Measurements from ENCODE around the gene AGAP1.

Gene AGAP1

DNA sequence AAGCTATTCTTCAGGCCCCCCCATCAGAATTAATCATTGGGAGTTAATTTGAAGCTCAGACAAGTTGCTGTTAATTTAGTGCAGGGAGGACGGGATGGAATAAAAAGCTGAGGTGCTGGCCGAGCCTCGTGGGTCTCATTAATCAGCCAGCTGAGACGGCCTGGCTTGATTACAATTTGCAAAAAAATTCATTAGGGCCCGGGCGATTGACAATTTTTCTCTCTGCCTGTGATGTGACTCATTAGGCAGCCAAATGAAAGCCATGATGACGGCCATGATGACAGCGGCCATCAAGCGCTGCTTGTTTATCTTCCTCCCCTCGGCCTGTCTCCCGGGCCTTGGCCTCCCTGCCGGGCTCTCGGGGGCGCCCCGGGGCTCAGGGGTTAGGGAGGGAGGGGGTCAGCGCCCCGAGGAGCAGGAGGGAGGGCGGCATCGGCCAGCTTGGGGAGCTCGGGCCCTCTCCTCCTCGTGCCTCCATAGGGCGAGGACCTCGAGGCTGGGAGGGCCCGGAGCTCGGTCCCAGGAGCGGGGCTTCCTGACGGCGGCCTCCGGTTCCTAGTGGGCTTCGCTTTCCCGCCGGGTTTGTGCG lies 669.1 kb downstream of the AGAP1 start:
- no peak for DNase-seq (ENCODE audit: low read depth in 2 of 3, low spot score in 1 of 3)

DNA sequence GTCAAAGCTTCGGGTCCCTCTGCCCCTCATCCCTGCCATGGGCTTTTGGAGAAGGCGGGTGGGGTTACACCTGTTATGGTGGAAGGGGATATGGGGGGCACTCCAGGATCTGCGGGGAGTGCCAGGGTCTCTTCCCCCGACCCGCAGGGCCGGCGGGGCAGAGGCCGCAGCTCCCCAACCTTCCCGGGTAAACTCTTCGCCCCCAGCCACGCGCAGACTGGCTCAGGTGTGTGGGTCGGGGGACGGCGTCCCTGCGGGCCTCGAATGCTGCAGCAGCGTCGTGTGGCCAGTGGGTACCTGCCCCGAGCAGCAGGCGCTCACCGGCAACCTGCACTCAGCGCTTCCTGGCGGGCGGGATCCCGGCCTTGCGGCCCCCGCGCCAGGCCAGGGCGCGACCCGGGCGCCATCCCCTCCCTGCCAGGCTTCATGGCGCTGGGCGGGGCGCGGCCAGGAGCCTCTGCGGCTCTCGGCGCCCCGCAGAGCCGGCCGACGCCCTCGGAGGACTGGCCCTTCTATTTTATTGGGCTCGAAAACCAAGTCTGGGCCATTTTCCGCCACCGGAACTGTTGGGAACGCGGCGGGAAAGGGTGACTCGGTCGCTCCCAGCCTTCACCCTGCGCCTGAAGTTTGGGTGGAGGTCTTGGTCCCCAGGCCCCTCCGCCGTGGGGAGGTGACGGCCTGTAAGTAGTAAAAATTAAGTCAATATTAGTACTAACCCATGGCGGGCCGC lies 669.8 kb downstream of the AGAP1 start:
- no peak for DNase-seq (ENCODE audit: low read depth in 2 of 3, low spot score in 1 of 3)

- no peak for DNase-seq (ENCODE audit: low read depth in 2 of 3, low spot score in 1 of 3)
Observed at GRCh38 chr2:236164201-236164924, 670.5 kb downstream of the AGAP1 start.

GRCh38 chr2:236164925-236165841 lies 671.3 kb downstream of the AGAP1 start:
- DNase-seq (ENCODE audit: low read depth in 2 of 3, low spot score in 1 of 3) = no peak

GRCh38 chr2:236165842-236166795 lies 672.3 kb downstream of the AGAP1 start:
- no peak for DNase-seq (ENCODE audit: low read depth in 2 of 3, low spot score in 1 of 3)

GRCh38 chr2:236166796-236167296 lies 673.0 kb downstream of the AGAP1 start:
- DNase-seq (ENCODE audit: low read depth in 2 of 3, low spot score in 1 of 3) = no peak

DNA sequence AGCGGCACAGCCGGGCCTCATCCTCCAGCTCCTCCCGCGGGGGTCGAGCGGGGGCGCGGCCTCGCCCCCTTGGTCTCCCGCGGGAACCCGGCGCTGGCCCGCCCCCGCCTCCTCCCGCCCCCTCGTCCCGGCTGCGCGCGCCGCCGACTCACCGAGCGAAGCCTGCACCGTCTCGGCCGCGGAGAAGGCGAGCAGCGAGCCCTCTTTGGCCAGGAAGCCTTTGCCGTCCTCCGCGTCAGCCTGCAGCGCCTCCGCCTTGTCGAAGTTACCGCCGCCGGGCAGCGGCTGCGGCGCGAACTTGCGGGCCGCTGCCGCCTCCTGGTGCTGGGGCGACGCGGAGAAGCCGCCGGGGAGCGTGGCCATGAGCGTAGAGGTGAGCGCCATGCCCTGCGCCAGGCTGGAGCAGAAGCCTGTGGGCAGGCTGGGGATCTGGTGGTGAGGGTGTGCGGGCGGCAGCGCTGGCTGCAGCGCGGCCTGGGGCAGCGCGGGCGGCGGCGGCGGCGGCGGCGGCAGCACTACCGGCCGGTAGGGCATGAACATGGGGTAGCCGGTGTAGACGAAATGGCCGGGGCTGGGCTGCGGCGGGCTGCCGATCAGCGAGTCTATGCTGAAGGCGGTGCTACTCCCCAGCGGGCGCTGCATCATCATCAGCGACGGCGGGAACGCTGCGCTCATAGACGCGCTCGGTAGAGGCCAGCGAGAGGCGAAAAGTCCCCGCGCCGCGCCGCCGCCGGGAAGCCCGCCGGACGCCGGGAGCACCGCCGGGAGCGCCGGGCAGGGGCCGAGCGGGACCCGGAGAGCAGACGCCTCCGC lies 673.7 kb downstream of the AGAP1 start:
- no peak for DNase-seq (ENCODE audit: low read depth in 2 of 3, low spot score in 1 of 3)

GRCh38 chr2:236168110-236169080 lies 674.6 kb downstream of the AGAP1 start, which contains the start of gene GBX2:
Gene GBX2 (minus strand): TSS chr2:236168386. CDS start chr2:236167971, 415 bp downstream.
- DNase-seq (ENCODE audit: low read depth in 2 of 3, low spot score in 1 of 3) = no peak

DNA sequence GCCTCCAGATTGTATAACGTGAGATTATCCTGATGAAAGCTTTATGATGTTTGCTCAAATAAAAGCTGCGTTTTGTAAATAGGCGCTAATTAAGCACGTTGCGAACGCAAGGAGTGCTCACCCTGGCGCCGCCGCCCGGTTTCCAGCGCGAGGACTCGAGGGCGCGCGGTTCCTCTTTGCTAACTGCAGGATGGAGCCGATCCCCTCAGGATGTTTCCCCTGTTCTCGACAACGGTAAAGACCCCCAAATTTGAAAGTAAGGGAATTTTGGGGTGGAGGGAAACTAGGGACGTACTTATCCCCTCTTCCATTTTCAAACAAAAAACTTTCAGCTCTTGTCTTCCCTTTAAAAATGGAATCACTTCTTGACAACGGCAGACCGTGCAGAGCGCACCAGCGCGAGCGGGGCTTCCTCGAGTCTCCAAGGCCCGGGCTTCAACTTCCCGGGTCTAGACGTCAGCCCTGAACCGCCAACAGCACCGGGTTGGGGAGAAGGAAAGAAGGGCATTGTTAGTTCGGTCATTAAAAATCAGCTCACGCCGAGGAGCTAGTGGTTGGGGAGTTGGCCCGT lies 675.4 kb downstream of the AGAP1 start:
- DNase-seq (ENCODE audit: low read depth in 2 of 3, low spot score in 1 of 3) = no peak

GRCh38 chr2:236169741-236170589 lies 676.1 kb downstream of the AGAP1 start:
- no peak for DNase-seq (ENCODE audit: low read depth in 2 of 3, low spot score in 1 of 3)

DNA sequence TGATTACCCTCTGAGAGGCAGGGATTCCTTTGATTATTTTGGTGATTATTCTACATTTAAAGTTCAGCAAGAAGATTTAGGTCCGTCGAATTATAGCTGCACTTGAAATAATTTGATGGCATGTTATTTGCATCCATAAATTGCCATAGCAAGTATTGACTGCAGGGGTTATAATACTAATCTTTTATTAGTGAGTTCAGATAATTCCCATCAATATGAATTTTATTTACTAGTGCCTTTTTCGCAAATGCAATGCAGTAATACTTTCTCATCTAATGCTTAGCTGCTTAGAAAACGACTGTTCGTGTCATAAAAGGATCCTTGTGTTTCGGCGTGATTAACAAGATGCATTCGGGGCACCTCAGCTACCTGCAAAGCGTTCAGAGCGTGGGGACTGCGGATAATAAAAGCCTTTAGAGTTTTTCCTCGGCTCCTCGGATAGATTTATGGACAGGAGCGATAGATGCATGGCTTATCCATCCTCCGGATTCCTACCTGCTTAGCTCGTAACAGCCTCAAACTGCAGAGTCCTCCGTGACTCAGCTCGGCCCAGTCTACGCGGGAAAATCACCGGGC lies 676.8 kb downstream of the AGAP1 start:
- DNase-seq (ENCODE audit: low read depth in 2 of 3, low spot score in 1 of 3) = no peak

- no peak for DNase-seq (ENCODE audit: low read depth in 2 of 3, low spot score in 1 of 3)
Observed at GRCh38 chr2:236171181-236171679, 677.4 kb downstream of the AGAP1 start.

DNA sequence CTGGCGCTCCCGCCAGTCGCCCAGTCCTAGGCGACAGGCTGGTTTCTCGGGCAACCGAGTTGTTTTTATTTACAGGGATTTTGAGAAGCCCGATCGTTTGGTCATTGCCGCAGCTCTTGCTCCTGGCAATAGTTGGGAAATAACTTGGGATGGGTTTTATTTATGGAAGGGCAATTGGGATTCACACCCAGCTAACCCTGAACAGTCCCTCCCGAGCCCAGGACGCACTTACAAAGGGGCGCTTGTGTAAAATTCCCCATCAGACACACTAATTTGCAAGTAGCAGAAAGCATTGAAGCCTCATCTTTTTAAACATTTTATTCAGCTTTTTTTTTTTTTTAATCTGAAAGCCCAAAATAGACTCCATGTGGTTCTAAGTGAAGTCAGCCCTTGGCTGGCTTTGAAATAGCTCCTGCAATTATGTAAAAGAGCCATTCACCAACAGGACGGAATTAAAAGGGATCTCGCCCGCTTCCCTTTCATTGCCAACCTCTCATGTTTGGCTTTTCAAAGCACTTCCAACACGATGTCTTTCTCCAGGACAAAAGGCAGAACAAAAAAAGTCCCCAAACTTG lies 677.9 kb downstream of the AGAP1 start:
- DNase-seq (ENCODE audit: low read depth in 2 of 3, low spot score in 1 of 3) = no peak

GRCh38 chr2:236172255-236173035 lies 678.6 kb downstream of the AGAP1 start:
- DNase-seq (ENCODE audit: low read depth in 2 of 3, low spot score in 1 of 3) = no peak
